H1 (cell line): ENCODE measurements around the gene TRIM44. TPM values are rescaled to one million over a fixed set of nuclear protein-coding genes. Genes with fewer than 3 reads are reported as not detected.

ENCODE experiments used
- CTCF ChIA-PET: fragments of 300-600 bp; sonication (Branson Sonifier 250); formaldehyde crosslinking; loops from one replicate; lab custom pipeline; 2021; ENCODE audit not compliant: partially characterized antibody; lab: Charles Lee
- POLR2A ChIA-PET: fragments of 300-600 bp; sonication (Branson Sonifier 250); formaldehyde crosslinking; loops from one replicate; lab custom pipeline; 2021; ENCODE audit warnings: inconsistent platforms; ENCODE audit not compliant: partially characterized antibody; lab: Charles Lee
- DNase-seq, 2 experiments: peaks; one replicate each; pipeline versions ENCODE4 v3.0.0 to v3.0.0-alpha.2; 2010 to 2022; ENCODE audit warnings: low spot score in 2 of 2, low read depth in 1 of 2, mixed read lengths in 1 of 2
- FAIRE-seq: peaks from 2 replicates; lab custom pipeline; 2011; peaks lifted over from hg19 to GRCh38; lab: Jason Lieb, UNC
- H2AFZ ChIP-seq: 2 replicates; pipeline ENCODE4 v1.8.1; 2012; ENCODE audit warnings: low read length, inconsistent platforms
- H2AK5ac ChIP-seq: 2 replicates; pipeline ENCODE4 v1.6.1; 2013; ENCODE audit warnings: low read depth, low read length
- H2BK120ac ChIP-seq: replicated peaks from 2 replicates; pipeline ENCODE3; 2013; ENCODE audit warnings: low read depth, low read length, inconsistent platforms
- H2BK12ac ChIP-seq: 2 replicates; pipeline ENCODE4 v1.6.1; 2013; ENCODE audit warnings: low read depth, low read length
- H2BK15ac ChIP-seq: 2 replicates; pipeline ENCODE4 v1.6.1; 2013; ENCODE audit warnings: low read length
- H2BK20ac ChIP-seq: 2 replicates; pipeline ENCODE4 v1.6.1; 2013; ENCODE audit warnings: low read length
- H2BK5ac ChIP-seq: 2 replicates; pipeline ENCODE4 v1.6.1; 2013; ENCODE audit warnings: low read depth, low read length
- H3K14ac ChIP-seq: 2 replicates; pipeline ENCODE4 v1.6.1; 2013; ENCODE audit warnings: inconsistent platforms; ENCODE audit not compliant: insufficient read length
- H3K18ac ChIP-seq: 2 replicates; pipeline ENCODE4 v1.6.1; 2013; ENCODE audit warnings: low read length; ENCODE audit errors: extremely low read depth
- H3K23ac ChIP-seq: 2 replicates; pipeline ENCODE4 v1.6.1; 2013; ENCODE audit warnings: inconsistent platforms; ENCODE audit not compliant: insufficient read length
- H3K23me2 ChIP-seq: 2 replicates; pipeline ENCODE4 v1.6.1; 2013; ENCODE audit warnings: low read depth, low read length
- H3K27ac ChIP-seq: 2 replicates; pipeline ENCODE4 v1.6.1; 2011; ENCODE audit warnings: low read depth, low read length, inconsistent platforms
- H3K27me3 ChIP-seq, 4 experiments: replicated peaks in 1 of 4; 1 replicate in 1 of 4; 2 replicates in 3 of 4; pipeline versions ENCODE4 v1.6.1 to v1.8.1; 2011 to 2013; ENCODE audit warnings: low read length in 3 of 4, mild to moderate bottlenecking in 3 of 4, inconsistent platforms in 2 of 4, mixed read lengths in 2 of 4, moderate library complexity in 1 of 4; ENCODE audit not compliant: control insufficient read depth in 3 of 4, insufficient read depth in 3 of 4; ENCODE audit errors: extremely low read depth in 1 of 4
- H3K36me3 ChIP-seq, 4 experiments: 2 replicates each; pipeline versions ENCODE4 v1.6.1 to v1.8.1; 2011 to 2013; ENCODE audit warnings: mild to moderate bottlenecking in 4 of 4, low read length in 3 of 4, moderate library complexity in 2 of 4, control low read depth in 1 of 4, inconsistent platforms in 1 of 4; ENCODE audit not compliant: insufficient read depth in 4 of 4, control insufficient read depth in 2 of 4
- H3K4ac ChIP-seq: replicated peaks from 2 replicates; pipeline ENCODE3; 2013; ENCODE audit warnings: low read length, low read depth, mixed read lengths, inconsistent platforms; ENCODE audit not compliant: insufficient read length
- H3K4me1 ChIP-seq, 4 experiments: replicated peaks in 1 of 4; 1 replicate in 1 of 4; 2 replicates in 3 of 4; pipeline versions ENCODE4 v1.6.1 to v1.8.1; 2011 to 2013; ENCODE audit warnings: low read length in 3 of 4, inconsistent platforms in 2 of 4, mixed read lengths in 1 of 4; ENCODE audit not compliant: insufficient read depth in 4 of 4, control insufficient read depth in 3 of 4
- H3K4me2 ChIP-seq, 2 experiments: 2 replicates each; pipeline versions ENCODE4 v1.6.1 to v1.8.1; 2011 to 2013; ENCODE audit warnings: low read depth in 2 of 2, low read length in 2 of 2, control low read depth in 1 of 2, inconsistent platforms in 1 of 2, mild to moderate bottlenecking in 1 of 2; ENCODE audit not compliant: insufficient read depth in 1 of 2
- H3K4me3 ChIP-seq, 4 experiments: fragments of 200-600, 300-600 bp in 1 of 4; sonication (generic), shearing (Covaris generic), sonication (Bioruptor Twin) in 1 of 4; 2 replicates each; pipeline versions ENCODE4 v1.5.1 to v1.8.1; 2011 to 2016; ENCODE audit warnings: low read length in 4 of 4, low read depth in 3 of 4, control low read depth in 2 of 4, inconsistent platforms in 2 of 4, mild to moderate bottlenecking in 2 of 4, mixed read lengths in 1 of 4, moderate library complexity in 1 of 4; ENCODE audit not compliant: insufficient read depth in 2 of 4; ENCODE audit errors: extremely low read depth in 1 of 4
- H3K56ac ChIP-seq: replicated peaks from 2 replicates; pipeline ENCODE3; 2013; ENCODE audit warnings: low read depth, mild to moderate bottlenecking, mixed read lengths, low read length, inconsistent platforms; ENCODE audit not compliant: insufficient read length
- H3K79me1 ChIP-seq: 2 replicates; pipeline ENCODE4 v1.6.1; 2013; ENCODE audit warnings: low read depth, low read length, control low read depth
- H3K79me2 ChIP-seq, 2 experiments: 2 replicates each; pipeline versions ENCODE4 v1.6.1 to v1.8.1; 2012 to 2013; ENCODE audit warnings: low read length in 2 of 2, mild to moderate bottlenecking in 2 of 2, inconsistent platforms in 1 of 2; ENCODE audit not compliant: insufficient read depth in 2 of 2, control insufficient read depth in 1 of 2
- H3K9ac ChIP-seq, 4 experiments: replicated peaks in 1 of 4; 1 replicate in 1 of 4; 2 replicates in 3 of 4; pipeline versions ENCODE4 v1.6.1 to v1.8.1; 2011 to 2013; ENCODE audit warnings: low read depth in 3 of 4, low read length in 3 of 4, control low read depth in 2 of 4, mild to moderate bottlenecking in 2 of 4, moderate library complexity in 2 of 4, inconsistent platforms in 1 of 4; ENCODE audit errors: extremely low read depth in 1 of 4
- H3K9me3 ChIP-seq, 2 experiments: 2 replicates each; pipeline versions ENCODE4 v1.6.1 to v1.8.1; 2012 to 2013; ENCODE audit warnings: mild to moderate bottlenecking in 2 of 2, moderate library complexity in 2 of 2, control low read depth in 1 of 2, inconsistent platforms in 1 of 2, low read depth in 1 of 2, low read length in 1 of 2, mixed read lengths in 1 of 2; ENCODE audit not compliant: insufficient read depth in 2 of 2
- H4K20me1 ChIP-seq, 2 experiments: replicated peaks in 1 of 2; 2 replicates each; pipeline versions ENCODE3 to v1.8.1; 2011 to 2013; ENCODE audit warnings: inconsistent platforms in 2 of 2, low read length in 2 of 2, mild to moderate bottlenecking in 1 of 2; ENCODE audit not compliant: insufficient read depth in 2 of 2, control insufficient read depth in 1 of 2
- H4K5ac ChIP-seq: 2 replicates; pipeline ENCODE4 v1.6.1; 2013; ENCODE audit warnings: low read length, low read depth, mixed read lengths, inconsistent platforms; ENCODE audit not compliant: insufficient read length
- H4K8ac ChIP-seq: 2 replicates; pipeline ENCODE4 v1.8.0; 2013; ENCODE audit warnings: mild to moderate bottlenecking, moderate library complexity, low read length, inconsistent platforms; ENCODE audit not compliant: insufficient read depth; ENCODE audit errors: extremely low read depth
- H4K91ac ChIP-seq: replicated peaks from 2 replicates; pipeline ENCODE3; 2013; ENCODE audit warnings: low read length, mixed read lengths, inconsistent platforms; ENCODE audit not compliant: insufficient read length
- BRCA1 ChIP-seq: IDR thresholded peaks from 2 replicates; pipeline ENCODE4 v1.6.1; 2012; ENCODE audit warnings: low read depth, low read length, improper control_type of control experiment
- GABPA ChIP-seq: IDR thresholded peaks from 2 replicates; pipeline ENCODE4 v1.6.1; 2011; ENCODE audit warnings: mild to moderate bottlenecking, low read length, moderate library complexity, borderline replicate concordance; ENCODE audit not compliant: insufficient read depth
- POLR2A ChIP-seq, 2 experiments: IDR thresholded peaks; 1 replicate in 1 of 2; 2 replicates in 1 of 2; pipeline ENCODE4 v1.6.1; 2011; ENCODE audit warnings: low read depth in 2 of 2, low read length in 2 of 2, mild to moderate bottlenecking in 2 of 2; ENCODE audit errors: control extremely low read depth in 1 of 2
- RAD21 ChIP-seq, 2 experiments: IDR thresholded peaks in 1 of 2; conservative IDR thresholded peaks in 1 of 2; 2 replicates each; pipeline ENCODE4 v1.6.1; 2011; ENCODE audit warnings: low read depth in 2 of 2, low read length in 2 of 2, improper control_type of control experiment in 1 of 2, inconsistent platforms in 1 of 2, mild to moderate bottlenecking in 1 of 2, moderate library complexity in 1 of 2
- SAP30 ChIP-seq: fragments of 300-600 bp; sonication (generic); IDR thresholded peaks from 2 replicates; pipeline ENCODE4 v1.7.1; 2012; ENCODE audit warnings: low read length, moderate library complexity, mild to moderate bottlenecking, inconsistent platforms; ENCODE audit not compliant: insufficient read depth, insufficient replicate concordance
- SP1 ChIP-seq: IDR thresholded peaks from 2 replicates; pipeline ENCODE4 v1.6.1; 2011; ENCODE audit warnings: low read depth, low read length
- TAF7 ChIP-seq: optimal IDR thresholded peaks from 2 replicates; pipeline ENCODE3; 2011; ENCODE audit warnings: low read depth, mild to moderate bottlenecking, inconsistent platforms, low read length, moderate library complexity, borderline replicate concordance
- YY1 ChIP-seq: IDR thresholded peaks from 2 replicates; pipeline ENCODE4 v1.6.1; 2011; ENCODE audit warnings: low read depth, mild to moderate bottlenecking, low read length
- ZNF274 ChIP-seq: IDR thresholded peaks from 2 replicates; pipeline ENCODE4 v1.7.0; 2012; ENCODE audit warnings: low read length, borderline replicate concordance; ENCODE audit errors: extremely low read depth
- WGBS, 2 experiments: shearing (Covaris generic) in 1 of 2; methylation state at CpG; one replicate each; pipeline versions ENCODE4 v1.1.6 to v1.1.7; 2013 to 2015; ENCODE audit warnings: low lambda C conversion rate in 2 of 2, mixed read lengths in 2 of 2, inconsistent platforms in 1 of 2, low coverage in 1 of 2, missing lambda C conversion rate in 1 of 2; ENCODE audit not compliant: insufficient replicate concordance in 2 of 2, insufficient coverage in 1 of 2, insufficient read length in 1 of 2; ENCODE audit errors: extremely low coverage in 1 of 2, missing lambda C conversion rate in 1 of 2; 5-methylcytosine and 5-hydroxymethylcytosine counted together
- polyA plus RNA-seq, 7 experiments: library from polyadenylated mRNA; depleted of rRNA in 3 of 7; stranded (reverse) in 5 of 7; unstranded in 2 of 7; fragments of >200 nt in 5 of 7; fragments of 200-250 nt in 2 of 7; gene quantifications; 1 replicate in 5 of 7; 2 replicates in 1 of 7; 4 replicates in 1 of 7; pipeline versions ENCODE4 v1.2.1 to v1.2.3, GENCODE V29; 2011 to 2013; ENCODE audit warnings: missing spikeins in 2 of 7, mixed read lengths in 2 of 7
- total RNA-seq: library from RNA; stranded (reverse); fragmentation: NEBNext Ultra II Directional; extraction: Animal tissue kit (Norgen Biotek cat#: 25700); gene quantifications from 2 replicates; pipeline ENCODE4 v1.2.1, GENCODE V29; 2021

TRIM44 gene
- total and polyA plus RNA-seq, 2 of the 8 experiments (the other 6 are each of a cell fraction or from before 2014, with no cell fraction given), result 13.9 to 34.4 TPM

DNA sequence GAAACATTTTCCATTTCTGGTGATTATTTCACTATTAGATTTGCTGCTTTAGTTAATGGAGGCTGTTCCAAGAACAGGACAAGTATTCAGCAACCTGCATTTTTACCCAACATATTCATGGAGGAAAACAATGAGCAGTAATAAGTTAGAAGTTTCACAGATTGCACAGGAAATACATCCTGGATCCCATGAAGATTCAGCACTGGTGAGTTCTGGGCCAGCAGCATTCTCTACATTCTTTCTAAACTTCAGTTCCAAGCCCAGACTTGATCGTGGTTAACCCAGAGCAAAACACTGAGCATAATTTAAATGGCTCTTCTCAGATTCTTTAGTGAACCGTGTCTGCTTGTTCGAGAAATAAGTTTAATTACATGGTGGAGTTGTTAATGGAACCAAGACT, 40.5 kb upstream of the TRIM44 start:
- Histone ChIP-seq H2AK5ac (no peak overlapping the region), H2BK5ac (no peak overlapping the region), H2BK20ac (no peak overlapping the region), H2BK15ac (no peak overlapping the region), H2AFZ (no peak overlapping the region), H3K9me3 (no peaks in the 10 kb centered on the region), H4K91ac (no peak overlapping the region), H3K79me1 (no peaks in the 10 kb centered on the region), H3K4ac (no peak overlapping the region), H3K23me2 (peaks cover 11% of the 10 kb centered on the region; the same call in 1 of the 2 replicates), H4K5ac (no peak overlapping the region), H3K27me3 (peaks cover 5 to 23% (median 18%) of the 10 kb centered on the region in 4 experiments), H2BK12ac (no peak overlapping the region), H3K23ac (no peak overlapping the region), H2BK120ac (no peak overlapping the region), H3K56ac (no peak overlapping the region), H3K9ac (no peak overlapping the region), H3K4me2 (no peak overlapping the region), H3K27ac (no peak overlapping the region), H3K4me1 (peaks cover 3 to 17% (median 6%) of the 10 kb centered on the region in 4 experiments; a peak in 6 of 7 replicates), H3K18ac (no peak overlapping the region), H4K8ac (no peak overlapping the region), H4K20me1 (no peaks in the 10 kb centered on the region), H3K14ac (no peak overlapping the region), H3K4me3 (no peak overlapping the region), H3K36me3 (no peaks in the 10 kb centered on the region), H3K79me2 (no peaks in the 10 kb centered on the region)
- FAIRE-seq (no peak), DNase-seq (no peak)
- no peak for TF ChIP-seq YY1
- TF ChIP-seq TAF7, result no peak
- no peak for TF ChIP-seq POLR2A (IDR thresholded peaks at IDR 0.05; ENCODE audit: control extremely low read depth in 1 of 2, low read depth in 2 of 2, low read length in 2 of 2)
- TF ChIP-seq SAP30, result no peak
- TF ChIP-seq GABPA, result no peak
- TF ChIP-seq RAD21 (IDR thresholded peaks at IDR 0.05 in 1 of 2, conservative IDR thresholded peaks at IDR 0.05 in 1 of 2; ENCODE audit: low read depth in 2 of 2, low read length in 2 of 2), result no peak
- no peak for TF ChIP-seq BRCA1
- no peak for TF ChIP-seq ZNF274
- TF ChIP-seq SP1, result no peak
- POLR2A ChIA-PET, result no interaction called here
- 82% methylated on average over 3 of the region's 3 CpGs; no CpG with 5 or more reads in 1 of the 2 experiments for WGBS, 2 experiments
- CTCF ChIA-PET, result interaction anchor here (1.0 kb wide), 1 partner anchor 200 kb away, joined by 3 read pairs; no protein-coding TSS in a partner anchor
